ENCODE measurements around the gene EVC.

EVC gene

DNA sequence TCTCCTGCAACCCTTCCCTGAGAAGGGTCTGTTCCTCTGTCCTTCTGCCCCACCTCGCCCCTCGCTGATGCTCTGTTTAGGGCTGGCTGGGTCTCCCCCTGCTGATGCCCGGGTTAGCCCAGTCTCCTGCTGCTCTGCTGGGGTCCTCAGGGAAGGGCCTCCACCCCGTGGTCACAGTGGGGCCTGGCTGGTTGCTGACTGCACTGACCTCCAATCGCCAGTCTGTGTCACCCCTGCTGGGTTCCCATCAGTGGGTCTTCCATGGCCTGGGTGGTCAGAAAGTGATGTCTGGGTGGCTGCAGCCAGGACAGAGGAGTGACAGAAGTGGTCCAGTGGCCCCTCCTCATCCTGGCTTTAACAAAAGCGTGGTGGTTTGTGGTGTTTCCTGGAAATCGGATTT is 44.7 kb downstream of the EVC start:
- no peak for DNase-seq (ENCODE audit: low spot score)

DNA sequence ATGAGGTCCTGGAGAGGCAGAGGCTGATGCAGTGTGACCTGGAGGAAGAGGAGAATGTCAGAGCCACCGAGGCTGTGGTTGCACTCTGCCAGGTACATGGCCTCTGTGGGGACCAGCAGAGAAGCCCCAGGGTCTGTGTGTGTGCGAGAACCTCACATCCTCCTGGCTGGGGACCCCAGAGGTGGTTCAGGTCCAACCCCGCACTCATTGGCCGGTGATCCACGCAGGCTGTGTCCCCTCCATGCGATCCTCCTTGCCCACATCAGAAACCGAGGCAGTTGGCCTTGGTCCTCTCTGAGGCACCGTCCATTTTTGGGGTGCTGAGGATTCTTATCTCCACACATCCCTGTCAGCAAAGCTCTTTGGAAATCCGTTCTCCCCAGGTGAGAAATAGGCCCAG is 45.3 kb downstream of the EVC start:
- no peak for DNase-seq (ENCODE audit: low spot score)

DNA sequence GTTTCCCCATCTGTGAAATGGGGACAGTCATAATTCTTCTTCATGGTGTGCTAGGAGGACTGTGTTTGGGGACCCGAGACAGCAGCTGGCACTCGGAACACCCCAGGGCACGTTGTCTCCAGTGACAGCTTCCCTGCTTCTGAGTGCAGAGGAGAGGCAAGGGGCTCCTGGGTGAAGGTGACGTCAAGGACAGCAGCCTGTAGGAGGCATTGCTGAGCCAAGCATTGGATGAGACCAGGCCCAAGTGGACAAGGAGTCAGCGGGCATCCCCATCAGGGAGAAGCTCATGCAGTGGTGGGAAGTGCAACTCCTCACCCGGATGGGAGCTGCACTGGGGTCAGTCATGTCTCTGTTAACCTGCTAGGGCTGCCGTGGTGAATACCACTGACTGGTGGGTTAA is 46.1 kb downstream of the EVC start:
- DNase-seq (ENCODE audit: low spot score) = no peak

DNA sequence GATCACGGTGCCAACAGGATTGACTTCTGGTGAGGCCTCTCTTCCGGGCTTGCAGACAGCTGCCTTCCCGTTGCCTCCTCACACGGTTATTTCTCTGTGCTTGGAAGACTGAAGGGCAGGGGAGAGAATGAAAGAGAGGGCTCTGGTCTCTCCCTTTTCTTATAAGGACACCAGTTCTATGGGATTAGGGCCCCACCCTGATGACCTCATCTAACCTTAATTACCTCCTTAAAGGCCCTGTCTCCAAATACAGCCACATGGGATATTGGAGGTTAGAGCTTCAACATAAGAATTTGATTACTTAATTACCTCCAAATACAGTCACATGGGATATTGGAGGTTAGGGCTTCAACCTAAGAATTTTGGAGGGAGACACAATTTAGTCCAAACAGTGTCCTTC is 46.5 kb downstream of the EVC start:
- no peak for DNase-seq (ENCODE audit: low spot score)

DNA sequence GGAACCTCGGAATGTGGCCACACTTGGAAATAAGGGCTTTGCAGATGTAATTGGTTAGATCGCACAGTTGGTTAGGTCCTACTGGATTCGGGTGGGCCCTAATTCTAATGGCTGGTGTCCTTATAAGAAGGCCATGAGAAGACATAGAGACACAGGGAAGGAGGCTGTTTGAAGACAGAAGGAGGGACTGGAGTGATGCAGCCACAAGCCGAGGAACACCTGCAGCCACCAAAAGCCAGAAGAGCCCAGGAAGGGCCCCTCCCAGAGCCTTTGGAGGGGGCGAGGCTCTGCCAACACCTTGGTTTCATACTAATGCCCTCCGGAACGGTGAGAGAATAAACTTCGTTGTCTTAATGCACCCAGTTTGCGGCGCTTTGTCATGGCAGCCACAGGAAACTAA is 47.0 kb downstream of the EVC start:
- DNase-seq (ENCODE audit: low spot score) = no peak

DNA sequence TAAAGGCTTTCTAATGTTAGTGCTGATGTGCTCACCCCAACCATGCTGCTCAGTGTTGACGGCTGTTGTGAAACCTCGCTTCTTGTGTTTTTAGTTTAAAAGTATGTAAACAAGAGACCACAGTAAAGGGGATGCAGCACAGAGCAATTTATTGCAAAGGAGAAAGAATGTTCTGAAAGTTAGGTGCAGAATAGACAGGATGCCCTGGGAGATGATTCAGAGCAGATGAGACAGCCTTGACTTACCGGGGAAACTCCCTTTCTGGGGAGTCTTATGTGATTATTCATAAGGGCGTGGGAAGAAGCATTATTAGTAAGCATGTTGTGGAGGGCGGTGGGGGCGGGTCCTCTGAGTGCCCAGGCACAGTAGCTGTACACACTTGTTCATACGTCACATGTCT is 47.7 kb downstream of the EVC start:
- peak; percentile 92 for DNase-seq (ENCODE audit: low spot score)

DNA sequence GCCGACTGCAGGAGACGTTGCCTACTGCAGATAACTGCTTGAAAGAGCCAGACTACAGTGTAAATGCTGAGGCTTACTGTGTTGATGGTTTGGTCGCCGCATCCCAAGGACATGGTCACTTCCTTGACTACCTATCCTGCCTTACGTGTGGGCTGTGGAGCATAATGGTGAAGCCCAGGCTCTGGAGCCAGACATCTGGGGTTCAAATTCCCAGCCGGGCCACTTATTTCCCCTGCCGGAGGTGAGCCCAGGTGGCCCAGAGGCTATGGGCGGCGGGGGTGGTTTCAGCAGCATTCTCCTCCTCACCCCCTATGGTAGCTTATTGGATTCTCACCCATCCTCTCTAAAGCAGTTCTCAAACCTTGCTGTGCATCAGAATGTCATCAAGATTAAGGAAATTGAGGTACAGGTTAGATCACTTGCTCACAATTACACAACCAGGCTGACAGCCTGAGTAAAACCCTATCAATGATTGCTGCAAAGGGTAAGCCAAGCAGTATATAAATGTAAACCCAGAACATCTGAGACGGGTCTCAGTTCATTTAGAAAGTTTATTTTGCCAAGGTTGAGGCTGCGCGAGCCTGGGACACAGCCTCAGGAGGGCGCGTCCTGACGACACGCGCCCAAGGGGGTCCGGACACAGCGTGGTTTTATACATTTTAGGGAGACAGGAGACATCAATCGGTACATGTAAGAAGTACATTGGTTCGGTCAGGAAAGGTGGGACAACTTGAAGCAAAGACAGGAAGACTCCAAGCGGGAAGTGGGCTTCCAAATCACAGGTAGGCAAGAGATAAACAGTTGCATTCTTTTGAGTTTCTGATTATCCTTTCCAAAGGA is 48.5 kb downstream of the EVC start:
- DNase-seq (ENCODE audit: low spot score) = no peak

DNA sequence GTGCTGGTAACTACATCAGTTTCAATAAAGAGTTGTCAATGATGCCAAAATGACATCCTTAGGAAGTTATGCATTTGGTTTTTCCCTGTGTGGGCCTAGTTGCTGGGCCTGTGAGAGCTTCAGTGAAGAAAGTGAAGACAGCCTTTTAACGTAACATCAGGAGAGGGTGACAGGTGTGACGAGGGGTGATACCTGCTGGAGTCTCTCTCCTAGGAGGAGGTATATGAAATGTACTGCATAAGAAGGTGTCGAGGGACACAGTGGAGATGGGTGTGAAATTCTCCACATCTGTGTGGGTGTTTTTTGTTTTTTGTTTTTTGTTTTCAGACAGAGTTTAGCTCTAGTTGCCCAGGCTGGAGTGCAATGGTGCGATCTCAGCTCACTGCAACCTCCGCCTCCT is 49.2 kb downstream of the EVC start:
- no peak for DNase-seq (ENCODE audit: low spot score)

DNA sequence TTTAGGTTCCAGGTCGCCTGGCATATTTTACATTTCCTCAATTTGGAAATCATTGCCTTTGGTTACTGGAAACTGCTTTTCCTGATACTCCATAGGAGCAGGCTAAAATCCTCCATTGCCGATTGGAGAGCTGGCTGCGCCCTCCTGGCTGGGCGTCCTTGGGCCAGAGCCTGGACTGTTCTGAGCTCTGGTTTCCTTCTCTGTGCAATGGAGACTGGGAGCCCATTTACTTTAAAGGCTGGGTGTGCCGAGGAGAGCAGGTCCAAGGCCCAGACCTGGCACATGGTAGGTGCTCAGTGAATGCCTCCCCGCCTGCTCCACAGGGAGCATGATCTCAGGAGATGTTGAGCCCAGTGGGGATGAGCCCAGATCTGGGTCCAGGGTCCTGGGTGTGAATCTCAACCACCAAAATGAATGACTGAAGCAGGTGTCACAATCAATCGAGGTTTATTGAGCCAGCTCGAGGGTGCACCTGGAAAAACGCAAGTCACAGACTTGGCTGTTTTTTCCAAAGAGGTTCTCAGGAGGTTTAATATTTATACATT is 50.0 kb downstream of the EVC start:
- DNase-seq (ENCODE audit: low spot score) = no peak

DNA sequence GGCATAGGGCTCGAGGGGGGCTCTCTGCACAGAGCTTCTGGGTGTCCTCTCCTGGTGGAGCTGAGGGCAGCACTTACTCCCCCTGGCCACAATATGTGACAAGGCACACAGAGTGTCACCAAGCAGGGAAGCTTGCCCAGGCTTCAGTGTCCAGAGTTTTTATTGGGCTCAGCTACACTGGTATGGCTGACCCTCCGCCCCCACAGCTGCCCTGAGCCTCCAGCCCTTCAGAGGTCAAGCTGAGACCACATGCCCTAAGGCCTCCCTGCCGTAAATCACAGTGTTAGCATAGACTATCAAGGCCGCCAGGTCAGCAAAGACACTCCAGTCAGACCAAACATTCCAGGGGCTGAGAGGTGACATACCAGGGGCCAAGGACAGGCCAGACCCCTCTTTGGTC is 59.0 kb downstream of the EVC start:
- no peak for DNase-seq (ENCODE audit: low spot score)

DNA sequence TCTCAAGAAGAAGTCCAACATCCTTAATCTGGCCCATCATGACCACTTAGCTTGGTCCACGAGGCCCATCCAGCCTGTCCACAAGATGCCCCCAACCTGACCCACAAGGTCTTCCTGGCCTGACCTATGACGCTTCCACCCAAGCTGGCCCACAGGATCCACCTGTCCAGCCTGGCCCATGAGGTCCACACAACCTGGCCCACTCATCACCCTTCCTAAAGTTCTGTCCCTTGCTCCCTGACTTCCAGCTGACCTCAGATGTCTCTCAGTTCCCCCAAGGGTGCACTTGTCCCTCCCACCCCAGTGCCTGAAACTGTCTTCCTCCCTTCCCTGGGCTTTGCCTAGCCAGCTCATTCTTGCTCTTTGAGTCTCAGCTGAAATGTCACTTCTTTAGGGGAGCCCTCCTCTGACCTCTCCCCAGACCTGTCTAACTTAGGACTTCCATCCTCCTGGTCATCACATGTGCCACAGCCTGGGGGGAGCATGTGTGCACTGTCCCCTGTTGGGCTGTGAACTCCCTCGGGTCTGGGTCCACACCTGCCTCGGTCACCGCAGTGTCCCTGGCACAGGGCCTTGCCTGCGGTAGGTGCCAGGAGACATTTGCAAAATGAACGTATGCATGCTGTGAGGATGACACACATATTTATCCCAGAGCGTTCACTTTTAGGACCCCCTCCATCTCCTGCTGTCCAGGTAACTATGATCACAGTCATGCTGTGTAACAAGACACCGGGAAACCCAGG is 61.7 kb downstream of the EVC start:
- DNase-seq (ENCODE audit: low spot score) = no peak

DNA sequence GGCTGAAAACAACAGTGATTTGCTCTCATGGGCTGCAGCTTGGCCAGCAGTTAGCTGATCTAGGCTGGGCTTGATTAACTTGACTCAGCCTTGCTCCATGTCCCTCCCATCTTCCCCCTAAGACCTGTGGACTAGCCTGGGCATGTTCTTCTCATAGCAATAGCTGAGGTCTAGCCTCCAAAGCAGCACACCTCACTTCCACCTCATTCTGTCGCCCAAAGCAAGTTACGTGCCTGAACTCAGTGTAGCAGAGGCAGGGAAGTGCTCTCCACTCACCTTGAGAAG is 62.2 kb downstream of the EVC start:
- peak; percentile 59 for DNase-seq (ENCODE audit: low spot score)

DNA sequence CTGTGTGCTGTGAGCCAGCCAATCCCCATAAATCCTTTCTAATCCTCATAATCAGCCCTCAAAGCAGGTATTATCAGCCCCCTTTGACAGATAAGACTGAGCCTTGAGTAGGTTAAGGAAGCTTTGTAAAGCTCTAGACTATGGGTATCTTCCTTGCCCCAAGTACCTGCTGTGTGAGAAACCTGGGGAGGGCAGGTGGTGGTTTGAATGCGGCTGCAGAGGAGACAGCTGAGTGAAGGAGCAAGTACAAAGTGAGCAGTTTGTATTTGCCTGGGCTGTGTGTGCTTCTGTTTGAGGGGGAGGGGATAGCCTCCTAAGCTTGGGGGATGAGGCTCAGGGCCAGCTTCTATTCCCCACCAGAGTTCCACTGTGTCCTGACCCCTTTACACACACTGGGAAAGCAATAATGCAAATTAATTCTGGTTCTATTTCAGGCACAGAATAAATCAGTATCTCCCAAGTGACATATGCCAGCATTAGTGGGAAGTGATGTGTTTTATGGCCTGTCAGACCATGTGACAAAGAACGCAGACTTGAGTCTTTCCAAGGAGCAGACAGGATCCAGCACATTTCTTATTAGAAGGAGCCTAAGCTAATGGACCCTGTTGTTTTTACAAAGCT is 63.5 kb downstream of the EVC start:
- no peak for DNase-seq (ENCODE audit: low spot score)

DNA sequence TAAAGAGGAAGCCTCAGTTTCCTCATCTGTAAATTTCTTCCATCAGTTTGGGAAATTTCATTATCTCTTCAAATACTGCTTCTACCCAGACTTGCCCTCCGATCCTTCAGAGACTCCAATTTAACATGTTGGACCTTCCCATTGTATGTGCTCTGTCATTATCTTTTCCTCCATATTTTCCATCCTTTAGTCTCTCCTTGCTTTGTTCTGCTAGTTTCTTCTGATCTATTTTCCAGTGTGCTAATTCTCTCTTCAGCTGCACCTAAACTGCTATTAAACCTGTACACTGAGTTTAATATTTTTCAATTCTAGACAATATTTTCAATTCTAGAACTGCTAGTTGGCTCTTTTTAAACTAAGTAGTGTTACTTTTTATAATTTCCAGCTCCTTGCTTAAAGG is 65.5 kb downstream of the EVC start:
- no peak for DNase-seq (ENCODE audit: low spot score)

DNA sequence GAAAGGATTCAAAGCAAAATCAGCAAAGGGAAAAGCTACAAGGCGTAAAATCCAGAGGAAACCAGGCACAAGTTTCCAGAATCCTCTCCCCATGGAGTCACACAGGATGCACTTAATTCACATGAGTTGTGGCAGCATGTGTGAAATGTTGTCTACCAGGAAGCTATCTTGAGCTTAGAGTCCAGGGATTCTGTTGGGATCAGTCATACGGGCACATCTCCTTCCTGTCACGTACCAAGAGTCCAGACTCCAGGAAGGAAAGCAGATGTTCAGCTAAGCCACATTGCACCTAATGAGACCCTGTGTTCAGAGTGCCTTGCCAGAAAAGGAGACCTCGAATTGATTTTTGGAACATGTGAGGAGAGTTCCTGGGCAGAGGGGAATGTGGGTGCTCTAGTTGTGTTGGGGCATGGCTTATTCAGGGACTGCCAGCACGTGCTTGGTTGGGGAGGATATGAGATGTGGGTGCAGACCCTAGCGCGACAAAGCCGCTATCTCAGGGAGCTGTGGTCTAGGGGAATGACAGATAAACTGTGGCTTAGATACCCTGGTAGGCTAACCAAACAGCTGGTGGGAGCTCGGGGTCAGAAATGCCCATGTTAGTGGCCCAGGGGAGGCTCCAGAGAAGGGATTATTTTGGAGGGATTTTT is 70.0 kb downstream of the EVC start:
- peak; percentile 36 for DNase-seq (ENCODE audit: low spot score)

DNA sequence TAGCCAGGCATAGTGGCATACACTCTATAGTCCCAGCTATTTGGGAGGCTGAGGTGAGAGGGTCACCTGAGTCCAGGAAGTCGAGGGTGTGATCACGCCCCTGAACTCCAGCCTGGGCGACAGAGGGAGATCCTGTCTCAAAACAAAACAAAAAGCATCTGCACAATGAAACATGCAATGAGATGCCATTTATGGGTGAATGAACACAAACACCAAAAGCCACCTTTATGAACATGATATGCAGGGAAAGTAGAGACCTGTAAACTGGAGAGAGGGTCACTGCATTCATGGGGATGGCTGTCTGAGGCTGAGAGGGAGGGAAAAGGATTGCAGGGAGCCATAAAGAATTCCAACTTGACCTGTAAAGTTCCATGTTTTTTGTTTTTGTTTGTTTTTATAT is 70.7 kb downstream of the EVC start:
- DNase-seq (ENCODE audit: low spot score) = no peak

DNA sequence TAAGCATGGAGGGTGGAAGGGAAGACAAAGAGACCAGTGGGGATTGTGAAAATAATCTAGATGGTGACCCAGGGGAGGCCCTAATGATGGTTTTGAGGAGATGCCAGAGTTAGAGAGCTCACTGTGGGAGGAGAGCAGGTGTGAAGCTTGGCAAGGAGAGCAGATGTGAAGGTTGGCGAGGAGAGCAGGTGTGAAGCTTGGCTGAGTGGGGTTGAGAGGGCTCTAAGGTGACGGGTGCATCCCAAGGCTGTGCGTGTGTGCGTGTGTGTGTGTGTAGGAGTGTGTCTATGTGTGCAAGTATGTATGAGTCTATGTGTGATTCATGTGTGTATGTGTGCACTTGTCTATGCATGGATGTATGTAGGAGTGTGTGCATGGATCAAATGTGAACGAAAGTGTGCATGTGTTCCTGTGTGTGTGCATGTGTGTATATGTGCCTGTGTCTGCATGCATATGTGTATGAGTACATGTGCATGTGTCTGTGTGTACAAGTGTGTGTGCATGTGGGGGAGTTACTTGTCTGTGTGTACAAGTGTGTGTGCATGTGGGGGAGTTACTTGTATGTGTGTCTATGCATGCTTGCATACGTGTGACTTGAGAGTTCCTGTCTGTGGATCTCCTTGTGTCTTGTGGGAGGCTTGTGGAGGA is 72.0 kb downstream of the EVC start:
- no peak for DNase-seq (ENCODE audit: low spot score)

DNA sequence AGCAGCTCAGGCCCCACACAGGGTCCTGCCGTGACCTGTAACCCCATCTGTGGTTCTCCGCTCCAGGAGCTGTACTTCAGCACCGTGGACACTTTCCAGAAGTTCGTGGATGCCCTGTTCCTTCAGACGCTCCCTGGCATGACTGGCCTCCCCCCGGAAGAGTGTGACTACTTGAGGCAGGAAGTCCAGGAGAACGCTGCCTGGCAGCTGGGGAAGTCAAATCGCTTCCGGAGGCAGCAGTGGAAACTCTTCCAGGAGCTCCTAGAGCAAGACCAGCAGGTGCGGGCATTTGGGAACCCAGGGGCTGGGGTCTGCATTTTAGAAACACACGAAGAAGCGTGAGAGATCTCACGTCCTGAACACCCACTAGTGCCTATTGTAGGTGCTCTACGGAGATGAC is 72.5 kb downstream of the EVC start:
- no peak for DNase-seq (ENCODE audit: low spot score)

DNA sequence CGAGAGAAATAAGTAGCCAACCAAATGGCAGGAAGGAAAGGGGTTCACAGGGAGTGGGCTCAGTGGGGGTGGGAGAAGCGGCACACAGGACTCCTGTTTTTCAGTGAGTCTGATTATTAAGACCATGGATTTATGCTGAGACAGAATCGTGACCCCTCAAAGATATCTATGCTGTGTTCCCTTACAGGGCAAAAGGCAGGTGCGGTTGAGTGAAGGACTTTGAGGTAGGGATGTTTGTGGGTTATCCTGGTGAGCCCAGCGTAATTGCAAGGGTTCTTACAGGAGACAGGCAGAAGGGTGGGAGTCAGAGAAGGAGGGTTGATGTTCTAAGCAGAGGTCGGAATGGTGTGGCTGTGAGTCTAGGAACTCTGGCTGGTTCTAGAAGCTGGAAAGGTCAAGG is 73.0 kb downstream of the EVC start:
- no peak for DNase-seq (ENCODE audit: low spot score)

DNA sequence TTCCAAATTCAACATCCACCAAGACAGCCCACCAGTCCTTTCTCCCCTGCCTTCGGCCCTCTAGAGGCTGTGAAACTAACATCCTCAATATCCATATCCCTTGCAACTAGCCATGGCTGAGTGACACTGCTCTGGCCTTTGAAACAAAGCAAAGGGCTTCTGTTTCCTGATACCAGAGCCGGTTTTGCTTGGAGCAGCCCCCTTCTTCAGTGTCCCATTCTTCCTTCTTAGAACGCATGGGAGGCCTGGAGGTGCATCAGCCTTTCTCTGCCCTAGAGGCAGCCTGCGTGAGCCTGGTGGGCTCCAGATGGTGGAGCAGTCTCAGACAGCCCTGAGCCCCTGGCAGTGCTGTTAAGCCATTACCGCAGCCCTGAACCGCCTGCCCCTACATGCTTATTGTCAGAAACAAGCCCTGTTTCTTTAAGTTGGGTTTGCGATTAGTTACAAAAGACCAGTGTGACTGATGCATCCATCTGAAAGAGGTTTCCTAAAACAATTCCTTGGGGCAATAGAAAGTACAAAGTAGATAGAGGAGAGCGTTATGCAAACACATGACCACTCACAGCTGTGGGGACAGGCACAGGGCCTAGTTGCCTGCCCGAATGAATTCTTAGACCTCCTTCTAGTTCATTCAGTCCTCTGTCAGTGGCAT is 74.1 kb downstream of the EVC start:
- DNase-seq (ENCODE audit: low spot score) = no peak

DNA sequence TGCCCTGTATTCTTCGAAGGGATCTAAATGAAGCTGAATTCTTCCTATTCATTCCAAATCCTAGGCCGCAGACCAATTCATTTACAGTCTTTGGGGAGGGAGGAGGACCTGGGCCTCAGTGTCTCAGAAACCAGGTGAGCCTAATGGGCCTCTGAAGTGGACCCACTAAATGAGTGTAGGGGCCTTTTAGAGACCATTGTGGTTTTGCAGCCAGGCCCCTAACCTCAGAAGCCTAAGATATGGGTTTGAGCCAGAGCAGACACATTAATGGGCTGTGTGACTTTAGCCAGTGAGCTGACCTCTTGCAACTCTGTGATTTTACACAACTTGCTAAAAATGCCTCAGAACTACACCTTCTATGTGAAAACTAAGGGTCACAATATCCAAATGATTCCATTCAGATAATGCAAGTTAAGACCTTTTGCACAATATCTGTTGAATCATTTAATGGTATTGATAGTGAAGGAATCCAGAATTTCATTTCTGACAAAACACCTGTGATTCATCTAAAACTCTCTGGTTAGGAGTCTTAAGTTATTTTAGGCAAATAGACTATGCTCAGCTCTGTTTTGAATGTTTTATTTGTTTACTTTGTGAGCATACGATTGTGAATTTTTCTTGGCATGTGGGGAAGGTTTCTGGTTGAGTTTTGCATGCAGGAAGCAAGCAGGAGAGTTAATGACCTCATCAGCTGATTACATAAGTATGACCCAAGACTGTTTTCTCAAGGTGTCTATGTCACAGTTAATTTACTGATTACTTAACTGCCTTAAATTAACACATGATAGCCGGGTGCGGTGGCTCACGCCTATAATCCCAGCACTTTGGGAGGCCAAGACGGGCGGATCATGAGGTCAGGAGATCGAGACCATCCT is 75.0 kb downstream of the EVC start:
- no peak for DNase-seq (ENCODE audit: low spot score)
